Measurements from ENCODE around the gene DYNLT3.

DYNLT3 gene

GRCh38 chrX:37846141-37846540 is 1.2 kb downstream of the DYNLT3 start:
- TF ChIP-seq CEBPB (IDR thresholded peaks at IDR 0.05) (no peak), ZBTB7A (IDR thresholded peaks at IDR 0.05; ENCODE audit: low read depth) (no peak), MAX (IDR thresholded peaks at IDR 0.05) (no peak), NFIC (IDR thresholded peaks at IDR 0.05) (no peak), USF1 (IDR thresholded peaks at IDR 0.05) (no peak), EGR1 (IDR thresholded peaks at IDR 0.05) (no peak), TAF1 (IDR thresholded peaks at IDR 0.05; ENCODE audit: low read depth) (no peak), REST (IDR thresholded peaks at IDR 0.05; ENCODE audit: low read depth) (no peak), EP300 (IDR thresholded peaks at IDR 0.05; ENCODE audit: borderline replicate concordance) (no peak), FOXM1 (IDR thresholded peaks at IDR 0.05; ENCODE audit: borderline replicate concordance, low read depth) (no peak), TCF12 (IDR thresholded peaks at IDR 0.05; ENCODE audit: low read depth) (no peak), CREB1 (IDR thresholded peaks at IDR 0.05; ENCODE audit: low read depth) (no peak)

GRCh38 chrX:37844622-37845021 is 2.7 kb downstream of the DYNLT3 start:
- TF ChIP-seq USF1 (IDR thresholded peaks at IDR 0.05) (no peak), FOXM1 (IDR thresholded peaks at IDR 0.05; ENCODE audit: borderline replicate concordance, low read depth) (no peak), EGR1 (IDR thresholded peaks at IDR 0.05) (no peak), CEBPB (IDR thresholded peaks at IDR 0.05) (no peak), EP300 (IDR thresholded peaks at IDR 0.05; ENCODE audit: borderline replicate concordance) (no peak), TEAD4 (IDR thresholded peaks at IDR 0.05) (no peak), NFIC (IDR thresholded peaks at IDR 0.05) (no peak), ZBTB7A (IDR thresholded peaks at IDR 0.05; ENCODE audit: low read depth) (no peak)

GRCh38 chrX:37840931-37841330 is 6.4 kb downstream of the DYNLT3 start:
- no peak for TF ChIP-seq NFIC (IDR thresholded peaks at IDR 0.05)
- no peak for TF ChIP-seq YY1 (IDR thresholded peaks at IDR 0.05; ENCODE audit: low read depth)

GRCh38 chrX:37834937-37835336 is 12.4 kb downstream of the DYNLT3 start:
- no peak for TF ChIP-seq MAX (IDR thresholded peaks at IDR 0.05)
- TF ChIP-seq NFIC (IDR thresholded peaks at IDR 0.05) = no peak
- TF ChIP-seq ZBTB7A (IDR thresholded peaks at IDR 0.05; ENCODE audit: low read depth) = no peak
- no peak for TF ChIP-seq TEAD4 (IDR thresholded peaks at IDR 0.05)
- TF ChIP-seq CREB1 (IDR thresholded peaks at IDR 0.05; ENCODE audit: low read depth) = no peak
- TF ChIP-seq TCF12 (IDR thresholded peaks at IDR 0.05; ENCODE audit: low read depth) = no peak
- no peak for TF ChIP-seq CEBPB (IDR thresholded peaks at IDR 0.05)
- no peak for TF ChIP-seq FOXM1 (IDR thresholded peaks at IDR 0.05; ENCODE audit: borderline replicate concordance, low read depth)
- no peak for TF ChIP-seq EGR1 (IDR thresholded peaks at IDR 0.05)
- TF ChIP-seq TAF1 (IDR thresholded peaks at IDR 0.05; ENCODE audit: low read depth) = no peak
- TF ChIP-seq YY1 (IDR thresholded peaks at IDR 0.05; ENCODE audit: low read depth) = no peak
- no peak for TF ChIP-seq USF1 (IDR thresholded peaks at IDR 0.05)
- TF ChIP-seq RAD21 (IDR thresholded peaks at IDR 0.05; ENCODE audit: low read depth) = no peak
- TF ChIP-seq REST (IDR thresholded peaks at IDR 0.05; ENCODE audit: low read depth) = no peak

- TF ChIP-seq USF1 (IDR thresholded peaks at IDR 0.05) (no peak), TEAD4 (IDR thresholded peaks at IDR 0.05) (no peak), REST (IDR thresholded peaks at IDR 0.05; ENCODE audit: low read depth) (no peak)
These were observed 17.0 kb downstream of the DYNLT3 start for GRCh38 chrX:37830371-37830770.
